ENCODE results near the gene USF2. TPM values are rescaled to one million over a fixed set of nuclear protein-coding genes. Genes with fewer than 3 reads are reported as not detected.
"Not testable (repeated sequence)": the region's sequence is repeated elsewhere in the genome, so short reads cannot be mapped to it uniquely, and the experiment has no call there.

Gene USF2
- 10 to 100 TPM; 37.2 to 74.3 (median 64.5) TPM for total RNA-seq

GRCh38 chr19:35268536-35269437, at the start of gene USF2:
TSS of gene USF2 (plus strand) at chr19:35268962. CDS start at chr19:35269102, 140 bp downstream.
- in situ Hi-C loops (cut with MboI; ENCODE audit: low pct_unique_long_range_greater_than_20kb in 2 of 9, low sequenced_read_pairs in 9 of 9, unreplicated experiment in 9 of 9): loop anchor here in 1 of 9 experiments (25.0 kb wide), 2 partner anchors 106 to 206 kb away; partner anchors contain the start of gene FXYD5
- peak within 1 kb of the TSS; percentile 76 to 100 (median 79) for H3K4me3 ChIP-seq
- no CpG with 5 or more reads among the region's 126 CpGs for WGBS, 10 experiments
- ATAC-seq (replicated peaks in 6 of 8): peak; percentile 8 to 40 (median 24)
- H3K27ac ChIP-seq: peak within 1 kb of the TSS; percentile 97 to 98
- H3K4me1 ChIP-seq (replicated peaks in 1 of 2): peaks cover 8 to 10% of the 10 kb centered on the region in 2 donors

- in situ Hi-C loops (cut with MboI; ENCODE audit: low pct_unique_long_range_greater_than_20kb in 2 of 9, low sequenced_read_pairs in 9 of 9, unreplicated experiment in 9 of 9): no loop called here
- 11 to 90% (median 59%) methylated on average over 1 of the region's 1 CpG; no CpG with 5 or more reads in 6 of the 10 experiments for WGBS, 10 experiments
- no peak overlapping the region for H3K4me3 ChIP-seq
- H3K27ac ChIP-seq: no peak overlapping the region
- no peak for ATAC-seq (replicated peaks in 6 of 8)
- no peaks in the 10 kb centered on the region for H3K4me1 ChIP-seq (replicated peaks in 1 of 2)
Measured at GRCh38 chr19:35219008-35219407, 49.8 kb upstream of the USF2 start.

DNA sequence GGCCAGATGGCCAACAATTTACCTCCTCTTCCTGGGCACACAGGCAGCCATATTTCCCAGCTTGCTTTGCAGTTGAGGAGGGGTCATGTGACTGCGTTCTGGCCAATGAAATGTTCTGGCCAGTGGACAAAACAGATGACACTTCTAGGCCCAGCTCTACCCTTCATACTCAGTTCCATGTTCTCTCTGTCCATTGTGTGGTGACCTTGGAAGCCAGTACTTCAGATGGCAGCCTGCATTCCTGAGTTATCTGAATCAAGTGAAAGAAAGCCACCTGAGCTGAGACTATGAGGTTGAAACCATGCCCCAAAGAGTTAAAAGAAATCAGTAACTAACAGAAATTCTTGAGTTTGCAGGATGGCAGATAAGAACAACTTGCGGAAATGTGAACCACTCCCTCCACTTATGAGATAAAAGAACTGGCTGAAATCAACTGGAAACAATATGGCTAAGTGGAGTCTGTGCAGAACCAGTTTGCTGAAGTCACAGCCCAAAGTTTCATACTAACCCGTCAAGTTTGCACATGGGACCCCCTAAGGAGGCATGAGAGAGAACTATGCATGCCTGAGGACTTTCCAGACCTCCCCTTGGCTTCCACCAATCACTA, 48.3 kb upstream of the USF2 start:
- no peak for ATAC-seq (replicated peaks in 6 of 8)
- in situ Hi-C loops (cut with MboI; ENCODE audit: low pct_unique_long_range_greater_than_20kb in 2 of 9, low sequenced_read_pairs in 9 of 9, unreplicated experiment in 9 of 9): no loop called here
- WGBS, 10 experiments: 38 to 85% (median 63%) methylated on average over 1 to 3 of the region's 3 CpGs; no CpG with 5 or more reads in 1 of the 10 experiments
- H3K27ac ChIP-seq: no peak overlapping the region
- no peak overlapping the region for H3K4me3 ChIP-seq
- H3K4me1 ChIP-seq (replicated peaks in 1 of 2): peaks cover 0 to 3% of the 10 kb centered on the region in 2 donors

GRCh38 chr19:35220973-35221590, 47.7 kb upstream of the USF2 start:
- ATAC-seq (replicated peaks in 6 of 8); in situ Hi-C loops (cut with MboI; ENCODE audit: low pct_unique_long_range_greater_than_20kb in 2 of 9, low sequenced_read_pairs in 9 of 9, unreplicated experiment in 9 of 9); H3K4me3 ChIP-seq; H3K27ac ChIP-seq; H3K4me1 ChIP-seq (replicated peaks in 1 of 2): not testable (repeated sequence)
- 29 to 100% (median 80%) methylated on average over 1 to 3 of the region's 4 CpGs; no CpG with 5 or more reads in 1 of the 10 experiments for WGBS, 10 experiments

DNA sequence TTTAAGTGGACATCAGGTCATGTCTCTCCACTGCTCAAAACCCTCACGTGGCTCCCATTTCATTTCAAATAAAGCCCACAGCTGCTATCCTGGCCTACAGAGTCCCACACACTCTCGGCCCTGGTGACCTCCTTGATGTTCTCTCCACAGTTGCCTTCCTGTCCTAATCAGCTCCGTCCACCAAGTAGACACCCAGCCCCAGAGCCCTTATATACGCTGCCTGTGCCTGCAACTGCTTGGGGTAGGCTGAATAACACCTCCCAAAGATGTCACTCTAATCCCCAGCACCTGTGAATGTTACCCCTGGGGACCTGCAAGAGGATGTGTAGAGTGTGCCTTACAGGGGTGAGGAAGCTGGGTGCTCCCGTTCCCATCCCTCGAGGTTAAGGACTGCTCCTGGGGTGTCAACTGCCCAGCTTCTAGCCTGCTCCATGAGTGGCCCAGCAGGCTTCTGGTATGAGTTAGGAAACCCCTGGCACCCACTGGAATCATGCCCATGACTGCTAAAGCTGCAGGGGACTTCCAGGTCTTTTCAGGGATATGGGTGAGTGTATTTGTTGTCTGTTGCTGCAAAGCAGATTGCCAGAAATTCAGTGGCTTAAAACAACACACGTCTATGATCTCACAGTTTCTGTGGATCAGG, 46.3 kb upstream of the USF2 start:
- no peak overlapping the region for H3K4me3 ChIP-seq
- 20 to 90% (median 40%) methylated on average over 1 to 4 of the region's 7 CpGs; no CpG with 5 or more reads in 3 of the 10 experiments for WGBS, 10 experiments
- peaks cover 0 to 4% of the 10 kb centered on the region in 2 donors for H3K4me1 ChIP-seq (replicated peaks in 1 of 2)
- no peak for ATAC-seq (replicated peaks in 6 of 8)
- in situ Hi-C loops (cut with MboI; ENCODE audit: low pct_unique_long_range_greater_than_20kb in 2 of 9, low sequenced_read_pairs in 9 of 9, unreplicated experiment in 9 of 9): no loop called here
- no peak overlapping the region for H3K27ac ChIP-seq

DNA sequence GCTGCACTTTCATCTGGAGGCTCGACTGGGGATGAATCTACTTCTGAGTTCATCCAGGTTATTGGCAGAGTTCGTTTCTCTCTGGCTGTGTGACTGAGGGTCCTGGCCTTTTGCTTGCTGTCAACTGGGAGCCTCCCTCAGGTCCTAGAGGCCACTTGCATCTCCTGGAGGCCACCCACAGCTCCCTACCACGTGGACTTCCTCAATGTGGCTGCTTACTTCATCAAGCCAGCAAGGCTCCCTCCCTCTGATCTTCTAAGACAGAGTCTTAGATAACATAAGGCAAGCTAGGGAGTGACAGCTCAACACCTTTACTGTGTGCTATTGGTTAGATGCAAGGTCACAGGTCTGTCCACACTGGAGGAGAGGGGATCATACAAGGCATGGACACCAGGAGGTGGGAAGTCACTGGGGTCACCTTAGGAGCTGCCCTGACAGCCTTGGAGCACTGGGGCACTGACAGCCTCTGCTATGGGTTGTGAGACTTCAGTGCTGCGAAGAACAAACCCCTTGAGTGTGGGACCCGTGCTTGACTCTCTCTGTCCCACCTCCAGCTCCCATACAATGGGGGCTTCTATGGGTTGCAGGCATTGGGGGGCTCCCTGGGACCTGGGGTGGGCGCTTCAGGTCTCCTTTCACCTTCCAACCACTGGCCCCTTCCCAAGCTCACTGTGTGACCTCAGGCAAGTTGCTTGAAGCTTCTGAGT, 45.5 kb upstream of the USF2 start:
- H3K4me3 ChIP-seq: no peak overlapping the region
- H3K27ac ChIP-seq: no peak overlapping the region
- in situ Hi-C loops (cut with MboI; ENCODE audit: low pct_unique_long_range_greater_than_20kb in 2 of 9, low sequenced_read_pairs in 9 of 9, unreplicated experiment in 9 of 9): no loop called here
- no peak for ATAC-seq (replicated peaks in 6 of 8)
- 40 to 88% (median 51%) methylated on average over 1 to 3 of the region's 6 CpGs; no CpG with 5 or more reads in 5 of the 10 experiments for WGBS, 10 experiments
- H3K4me1 ChIP-seq (replicated peaks in 1 of 2): peaks cover 0 to 4% of the 10 kb centered on the region in 2 donors

DNA sequence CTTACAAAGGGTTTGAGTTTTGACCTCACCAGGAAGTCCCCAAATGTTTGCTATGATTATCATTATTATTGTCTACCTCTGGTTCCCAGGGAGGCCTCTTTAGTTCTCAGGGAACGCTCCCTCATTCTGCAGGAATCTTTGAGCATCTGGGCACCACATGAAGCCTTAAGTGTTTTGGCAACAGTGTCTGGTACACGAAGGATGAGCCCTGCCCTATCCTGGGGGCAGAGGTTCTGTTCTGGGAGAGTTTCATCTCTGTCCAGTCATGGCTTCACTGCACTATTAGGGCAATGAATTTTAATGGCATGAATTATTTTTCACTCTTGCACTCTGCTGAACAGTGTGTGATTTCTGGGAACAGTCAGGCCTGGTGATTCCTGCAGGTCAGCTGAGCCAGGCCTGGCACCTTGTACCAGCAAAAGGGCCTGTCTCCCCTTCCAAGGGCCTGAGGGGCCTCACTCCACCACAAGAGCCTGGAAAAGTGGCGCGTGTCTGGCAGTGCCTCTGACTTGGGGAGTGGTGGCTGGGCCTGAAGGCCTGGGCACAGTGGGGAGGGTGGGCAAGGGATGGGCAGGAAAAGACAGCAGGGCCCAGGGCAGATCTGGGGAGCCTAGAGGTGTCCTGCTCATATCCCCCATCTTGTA, 44.8 kb upstream of the USF2 start:
- Histone ChIP-seq H3K4me1 (replicated peaks in 1 of 2) (peaks cover 0 to 10% of the 10 kb centered on the region in 2 donors), H3K4me3 (no peak overlapping the region), H3K27ac (no peak overlapping the region)
- WGBS, 10 experiments: 0 to 81% (median 40%) methylated on average over 1 to 3 of the region's 4 CpGs; no CpG with 5 or more reads in 6 of the 10 experiments
- in situ Hi-C loops (cut with MboI; ENCODE audit: low pct_unique_long_range_greater_than_20kb in 2 of 9, low sequenced_read_pairs in 9 of 9, unreplicated experiment in 9 of 9): no loop called here
- peak in 3 of 8 experiments; percentile 84 to 92 (median 89) for ATAC-seq (replicated peaks in 6 of 8)

DNA sequence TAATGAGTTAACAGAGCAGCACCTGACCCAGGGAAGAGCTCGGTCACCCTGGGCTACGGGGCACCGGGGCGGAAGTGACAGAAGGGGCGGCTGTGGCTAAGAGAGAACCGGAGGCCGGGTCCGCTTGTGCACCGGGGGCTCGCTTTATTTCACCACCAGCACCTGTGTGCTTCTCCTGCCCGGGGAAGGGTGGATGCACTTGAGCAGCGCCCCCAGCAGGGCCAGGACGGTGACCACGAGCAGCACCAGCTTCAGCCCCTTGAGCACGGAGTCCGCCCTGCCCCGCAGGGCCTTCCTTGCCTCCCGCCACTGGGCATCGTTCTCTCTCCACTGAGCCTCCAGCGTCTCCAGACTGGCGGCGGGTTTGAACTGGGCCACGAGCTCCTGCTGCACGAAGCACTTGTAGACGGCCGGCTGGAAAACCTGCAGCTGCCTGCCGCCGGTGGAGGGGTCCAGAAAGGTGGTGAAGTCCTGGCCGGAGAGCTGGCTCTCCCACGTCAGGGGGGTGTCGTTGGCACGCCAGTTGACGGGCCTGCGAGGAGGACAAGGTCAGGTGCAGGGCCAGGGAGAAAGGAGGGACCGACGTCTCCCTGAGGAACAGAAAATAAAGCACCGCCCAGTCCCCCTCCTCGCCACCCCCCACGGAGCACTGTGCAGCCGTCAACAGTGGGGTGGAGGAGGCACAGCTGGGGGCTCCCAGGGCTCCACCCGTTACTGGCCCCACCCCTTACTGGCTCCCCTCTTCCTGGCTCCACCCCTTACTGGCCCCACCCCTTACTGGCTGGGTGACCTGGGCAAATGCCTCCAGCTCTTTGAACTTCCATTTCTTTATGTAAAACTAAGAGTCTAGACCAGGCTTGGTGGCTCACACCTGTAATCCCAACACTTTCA, 43.8 kb upstream of the USF2 start:
- H3K4me1 ChIP-seq (replicated peaks in 1 of 2): peaks cover 0 to 10% of the 10 kb centered on the region in 2 donors
- no peak overlapping the region for H3K27ac ChIP-seq
- peak in 5 of 8 experiments; percentile 15 to 58 (median 23) for ATAC-seq (replicated peaks in 6 of 8)
- in situ Hi-C loops (cut with MboI; ENCODE audit: low pct_unique_long_range_greater_than_20kb in 2 of 9, low sequenced_read_pairs in 9 of 9, unreplicated experiment in 9 of 9): no loop called here
- WGBS, 10 experiments: 50 to 87% (median 87%) methylated on average over 2 to 18 of the region's 41 CpGs; no CpG with 5 or more reads in 5 of the 10 experiments
- no peak overlapping the region for H3K4me3 ChIP-seq

DNA sequence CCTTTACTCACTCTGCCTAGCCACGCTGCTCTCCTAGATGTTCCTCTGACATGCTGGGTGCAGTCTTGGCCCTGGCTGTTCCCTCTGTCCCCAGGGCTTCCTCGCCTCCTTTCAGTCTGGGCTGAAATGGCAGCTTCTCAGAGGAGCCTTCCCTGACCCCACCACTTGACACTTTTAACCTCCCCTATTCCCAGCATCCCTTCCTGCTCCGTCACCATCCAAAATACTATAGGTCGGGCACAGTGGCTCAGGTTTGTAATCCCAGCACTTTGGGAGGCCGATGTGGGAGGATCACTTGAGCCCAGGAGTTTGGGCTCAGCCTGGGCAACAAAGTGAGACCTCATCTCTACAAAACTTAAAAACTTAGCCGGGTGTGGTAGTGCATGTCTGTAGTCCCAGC, 42.8 kb upstream of the USF2 start:
- Histone ChIP-seq H3K4me3 (no peak overlapping the region), H3K4me1 (replicated peaks in 1 of 2) (peaks cover 0 to 10% of the 10 kb centered on the region in 2 donors), H3K27ac (no peak overlapping the region)
- in situ Hi-C loops (cut with MboI; ENCODE audit: low pct_unique_long_range_greater_than_20kb in 2 of 9, low sequenced_read_pairs in 9 of 9, unreplicated experiment in 9 of 9): no loop called here
- ATAC-seq (replicated peaks in 6 of 8): no peak
- 60 to 100% (median 87%) methylated on average over 1 to 6 of the region's 6 CpGs; no CpG with 5 or more reads in 3 of the 10 experiments for WGBS, 10 experiments

DNA sequence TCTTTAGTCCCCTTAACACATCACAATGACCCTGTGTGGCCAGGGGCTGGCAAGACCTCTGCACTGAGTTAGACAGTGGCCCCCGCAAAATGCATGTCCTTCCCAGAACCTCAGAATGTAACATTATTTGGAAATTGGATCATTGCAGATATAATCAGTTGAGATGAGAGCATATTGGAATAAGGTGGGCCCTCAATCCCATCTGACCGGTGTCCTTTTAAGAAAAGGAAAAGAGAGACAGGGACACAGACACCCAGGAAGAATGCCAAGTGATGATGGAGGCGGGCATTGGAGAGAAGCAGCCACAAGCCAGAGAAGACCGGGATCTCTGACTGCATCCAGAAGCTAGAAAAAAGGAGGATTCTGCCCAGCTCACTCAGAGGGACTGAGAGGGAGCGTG, 42.0 kb upstream of the USF2 start:
- peaks cover 0 to 10% of the 10 kb centered on the region in 2 donors for H3K4me1 ChIP-seq (replicated peaks in 1 of 2)
- ATAC-seq (replicated peaks in 6 of 8): peak in 1 of 8 experiments; percentile 31
- H3K27ac ChIP-seq: no peak overlapping the region
- in situ Hi-C loops (cut with MboI; ENCODE audit: low pct_unique_long_range_greater_than_20kb in 2 of 9, low sequenced_read_pairs in 9 of 9, unreplicated experiment in 9 of 9): no loop called here
- 40 to 100% (median 94%) methylated on average over 1 to 5 of the region's 5 CpGs; no CpG with 5 or more reads in 5 of the 10 experiments for WGBS, 10 experiments
- no peak overlapping the region for H3K4me3 ChIP-seq
